Measurements from ENCODE around the gene E2F6. TPM values are rescaled to one million over a fixed set of nuclear protein-coding genes. Genes with fewer than 3 reads are reported as not detected.

E2F6 gene
- polyA plus RNA-seq, 1 donor from 2014 or later: 39.1 TPM

GRCh38 chr2:11507517-11507916 is 41.6 kb upstream of the E2F6 start:
- Histone ChIP-seq H3K27ac (ENCODE audit: low read length) (no peak overlapping the region), H3K27me3 (ENCODE audit: insufficient read depth, low read depth, low read length) (no peaks in the 10 kb centered on the region), H3K9me3 (ENCODE audit: low read length) (peaks cover 2% of the 10 kb centered on the region), H3K4me3 (ENCODE audit: low read length) (no peak overlapping the region), H3K9me2 (ENCODE audit: insufficient read depth, low read length) (no peaks in the 10 kb centered on the region), H3K79me2 (replicated peaks; ENCODE audit: insufficient read depth, low read length) (no peaks in the 10 kb centered on the region), H3K9ac (ENCODE audit: low read length) (no peak overlapping the region), H4K20me1 (ENCODE audit: insufficient read depth) (no peaks in the 10 kb centered on the region), H3F3A (ENCODE audit: insufficient read depth, low read length, poor library complexity, severe bottlenecking) (no peaks in the 10 kb centered on the region), H3K36me3 (ENCODE audit: insufficient read depth, low read length) (no peaks in the 10 kb centered on the region), H3K4me2 (ENCODE audit: low read length) (no peak overlapping the region), H2AFZ (ENCODE audit: low read depth, low read length) (no peak overlapping the region)
- no peak for TF ChIP-seq MXI1 (conservative IDR thresholded peaks at IDR 0.05; ENCODE audit: poor library complexity, severe bottlenecking)

- no peaks in the 10 kb centered on the region for H3K36me3 ChIP-seq (ENCODE audit: insufficient read depth, low read length)
- TF ChIP-seq TAF1 (IDR thresholded peaks at IDR 0.05; ENCODE audit: low read depth): no peak
- TF ChIP-seq, protein P1, sequence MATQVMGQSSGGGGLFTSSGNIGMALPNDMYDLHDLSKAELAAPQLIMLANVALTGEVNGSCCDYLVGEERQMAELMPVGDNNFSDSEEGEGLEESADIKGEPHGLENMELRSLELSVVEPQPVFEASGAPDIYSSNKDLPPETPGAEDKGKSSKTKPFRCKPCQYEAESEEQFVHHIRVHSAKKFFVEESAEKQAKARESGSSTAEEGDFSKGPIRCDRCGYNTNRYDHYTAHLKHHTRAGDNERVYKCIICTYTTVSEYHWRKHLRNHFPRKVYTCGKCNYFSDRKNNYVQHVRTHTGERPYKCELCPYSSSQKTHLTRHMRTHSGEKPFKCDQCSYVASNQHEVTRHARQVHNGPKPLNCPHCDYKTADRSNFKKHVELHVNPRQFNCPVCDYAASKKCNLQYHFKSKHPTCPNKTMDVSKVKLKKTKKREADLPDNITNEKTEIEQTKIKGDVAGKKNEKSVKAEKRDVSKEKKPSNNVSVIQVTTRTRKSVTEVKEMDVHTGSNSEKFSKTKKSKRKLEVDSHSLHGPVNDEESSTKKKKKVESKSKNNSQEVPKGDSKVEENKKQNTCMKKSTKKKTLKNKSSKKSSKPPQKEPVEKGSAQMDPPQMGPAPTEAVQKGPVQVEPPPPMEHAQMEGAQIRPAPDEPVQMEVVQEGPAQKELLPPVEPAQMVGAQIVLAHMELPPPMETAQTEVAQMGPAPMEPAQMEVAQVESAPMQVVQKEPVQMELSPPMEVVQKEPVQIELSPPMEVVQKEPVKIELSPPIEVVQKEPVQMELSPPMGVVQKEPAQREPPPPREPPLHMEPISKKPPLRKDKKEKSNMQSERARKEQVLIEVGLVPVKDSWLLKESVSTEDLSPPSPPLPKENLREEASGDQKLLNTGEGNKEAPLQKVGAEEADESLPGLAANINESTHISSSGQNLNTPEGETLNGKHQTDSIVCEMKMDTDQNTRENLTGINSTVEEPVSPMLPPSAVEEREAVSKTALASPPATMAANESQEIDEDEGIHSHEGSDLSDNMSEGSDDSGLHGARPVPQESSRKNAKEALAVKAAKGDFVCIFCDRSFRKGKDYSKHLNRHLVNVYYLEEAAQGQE (IDR thresholded peaks at IDR 0.05; ENCODE audit: borderline replicate concordance): no peak
- no peak for TF ChIP-seq EZH2 (IDR thresholded peaks at IDR 0.05; ENCODE audit: borderline replicate concordance, insufficient read depth, low read length, poor library complexity, severe bottlenecking)
- TF ChIP-seq SMC3 (conservative IDR thresholded peaks at IDR 0.05; ENCODE audit: poor library complexity): no peak
These were observed 40.6 kb upstream of the E2F6 start for GRCh38 chr2:11506611-11506969.

DNA sequence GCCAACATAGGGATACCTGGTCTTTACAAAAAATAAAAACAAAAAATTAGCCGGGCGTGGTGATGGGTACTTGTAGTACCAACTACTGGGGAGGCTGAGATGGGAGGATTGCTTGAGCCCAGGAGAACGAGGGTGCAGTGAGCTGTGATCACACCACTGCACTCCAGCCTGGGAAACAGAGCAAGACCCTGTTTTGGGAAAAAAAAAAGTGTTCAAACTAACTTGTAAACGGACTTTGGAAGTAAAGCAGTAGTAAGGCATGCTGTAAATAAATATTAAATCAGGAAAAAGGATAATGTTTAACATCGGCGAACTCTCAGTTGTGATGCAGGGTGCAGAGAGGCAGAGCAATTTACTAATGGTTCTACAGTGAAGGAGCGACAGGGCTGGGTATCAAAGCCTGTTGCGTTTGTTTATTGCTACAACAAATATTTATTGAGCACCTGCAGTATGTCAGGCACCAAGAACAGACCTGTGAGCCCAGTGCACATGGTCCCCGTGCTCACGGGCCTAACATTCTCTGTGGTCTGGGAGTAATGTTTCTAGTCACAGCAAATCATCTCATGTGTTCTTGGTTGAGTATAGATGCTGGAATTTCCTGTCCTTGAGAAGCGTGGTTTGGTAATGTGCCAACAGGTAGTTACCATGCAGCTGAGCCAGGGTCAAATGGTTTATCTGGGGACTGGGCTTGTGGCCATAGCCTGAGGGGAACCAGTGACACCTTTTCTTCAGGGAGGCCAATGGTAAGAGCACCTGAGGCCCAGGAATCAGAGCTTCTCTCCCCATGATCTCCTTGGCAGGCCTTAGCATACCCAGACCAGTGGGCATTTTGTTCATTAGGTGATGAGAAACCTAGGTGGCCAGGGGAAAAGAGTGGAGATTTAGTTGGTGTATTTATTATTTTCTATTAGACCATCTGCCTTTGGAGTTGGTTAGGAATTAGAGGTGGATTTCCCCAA is 40.0 kb upstream of the E2F6 start:
- Histone ChIP-seq H3K9me3 (ENCODE audit: low read length) (peaks cover 2% of the 10 kb centered on the region), H3K4me2 (ENCODE audit: low read length) (no peak overlapping the region), H2AFZ (ENCODE audit: low read depth, low read length) (no peak overlapping the region), H4K20me1 (ENCODE audit: insufficient read depth) (no peaks in the 10 kb centered on the region), H3K79me2 (replicated peaks; ENCODE audit: insufficient read depth, low read length) (no peaks in the 10 kb centered on the region), H3K4me3 (ENCODE audit: low read length) (no peak overlapping the region), H3K9me2 (ENCODE audit: insufficient read depth, low read length) (no peaks in the 10 kb centered on the region), H3K36me3 (ENCODE audit: insufficient read depth, low read length) (no peaks in the 10 kb centered on the region), H3F3A (ENCODE audit: insufficient read depth, low read length, poor library complexity, severe bottlenecking) (no peaks in the 10 kb centered on the region), H3K9ac (ENCODE audit: low read length) (no peak overlapping the region), H3K27ac (ENCODE audit: low read length) (no peak overlapping the region), H3K27me3 (ENCODE audit: insufficient read depth, low read depth, low read length) (no peaks in the 10 kb centered on the region)
- TF ChIP-seq EP300 (conservative IDR thresholded peaks at IDR 0.05; ENCODE audit: poor library complexity, severe bottlenecking) (no peak), EZH2 (IDR thresholded peaks at IDR 0.05; ENCODE audit: borderline replicate concordance, insufficient read depth, low read length, poor library complexity, severe bottlenecking) (no peak), TAF1 (IDR thresholded peaks at IDR 0.05; ENCODE audit: low read depth) (no peak), SMC3 (conservative IDR thresholded peaks at IDR 0.05; ENCODE audit: poor library complexity) (no peak), POLR2AphosphoS5 (IDR thresholded peaks at IDR 0.05) (no peak), RAD21 (conservative IDR thresholded peaks at IDR 0.05) (no peak), MXI1 (conservative IDR thresholded peaks at IDR 0.05; ENCODE audit: poor library complexity, severe bottlenecking) (no peak)
- TF ChIP-seq, protein P2, sequence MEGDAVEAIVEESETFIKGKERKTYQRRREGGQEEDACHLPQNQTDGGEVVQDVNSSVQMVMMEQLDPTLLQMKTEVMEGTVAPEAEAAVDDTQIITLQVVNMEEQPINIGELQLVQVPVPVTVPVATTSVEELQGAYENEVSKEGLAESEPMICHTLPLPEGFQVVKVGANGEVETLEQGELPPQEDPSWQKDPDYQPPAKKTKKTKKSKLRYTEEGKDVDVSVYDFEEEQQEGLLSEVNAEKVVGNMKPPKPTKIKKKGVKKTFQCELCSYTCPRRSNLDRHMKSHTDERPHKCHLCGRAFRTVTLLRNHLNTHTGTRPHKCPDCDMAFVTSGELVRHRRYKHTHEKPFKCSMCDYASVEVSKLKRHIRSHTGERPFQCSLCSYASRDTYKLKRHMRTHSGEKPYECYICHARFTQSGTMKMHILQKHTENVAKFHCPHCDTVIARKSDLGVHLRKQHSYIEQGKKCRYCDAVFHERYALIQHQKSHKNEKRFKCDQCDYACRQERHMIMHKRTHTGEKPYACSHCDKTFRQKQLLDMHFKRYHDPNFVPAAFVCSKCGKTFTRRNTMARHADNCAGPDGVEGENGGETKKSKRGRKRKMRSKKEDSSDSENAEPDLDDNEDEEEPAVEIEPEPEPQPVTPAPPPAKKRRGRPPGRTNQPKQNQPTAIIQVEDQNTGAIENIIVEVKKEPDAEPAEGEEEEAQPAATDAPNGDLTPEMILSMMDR (IDR thresholded peaks at IDR 0.05; ENCODE audit: poor library complexity, severe bottlenecking): no peak
- TF ChIP-seq, protein P1 (IDR thresholded peaks at IDR 0.05; ENCODE audit: borderline replicate concordance): no peak

More at GRCh38 chr2:11506611-11506969, 40.6 kb upstream of the E2F6 start:
- Histone ChIP-seq H3K79me2 (replicated peaks; ENCODE audit: insufficient read depth, low read length) (no peaks in the 10 kb centered on the region), H3K9ac (ENCODE audit: low read length) (no peak overlapping the region), H3K9me2 (ENCODE audit: insufficient read depth, low read length) (no peaks in the 10 kb centered on the region), H4K20me1 (ENCODE audit: insufficient read depth) (no peaks in the 10 kb centered on the region), H3K4me3 (ENCODE audit: low read length) (no peak overlapping the region), H3K4me2 (ENCODE audit: low read length) (no peak overlapping the region), H3F3A (ENCODE audit: insufficient read depth, low read length, poor library complexity, severe bottlenecking) (no peaks in the 10 kb centered on the region), H3K27ac (ENCODE audit: low read length) (no peak overlapping the region), H2AFZ (ENCODE audit: low read depth, low read length) (no peak overlapping the region), H3K9me3 (ENCODE audit: low read length) (peaks cover 2% of the 10 kb centered on the region), H3K27me3 (ENCODE audit: insufficient read depth, low read depth, low read length) (no peaks in the 10 kb centered on the region)

Data from neural cell (in vitro differentiated cells).